ENCODE results near the gene SLF2.

The SLF2 gene

DNA sequence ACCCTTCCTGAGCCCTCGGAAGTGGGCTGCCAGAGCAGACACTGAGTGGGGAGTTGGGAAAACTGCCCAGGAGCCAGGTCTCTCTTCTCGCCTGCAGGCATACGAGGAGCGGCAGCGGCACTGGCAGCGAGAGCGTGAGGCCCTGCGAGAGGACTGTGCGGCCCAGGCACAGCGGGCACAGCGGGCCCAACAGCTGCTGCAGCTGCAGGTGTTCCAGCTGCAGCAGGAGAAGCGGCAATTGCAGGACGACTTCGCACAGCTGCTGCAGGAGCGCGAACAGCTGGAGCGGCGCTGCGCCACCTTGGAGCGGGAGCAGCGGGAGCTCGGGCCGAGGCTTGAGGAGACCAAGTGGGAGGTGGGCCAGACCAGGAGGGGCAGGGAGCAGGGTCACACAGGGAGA is 92.6 kb downstream of the SLF2 start:
- no peak overlapping the region for H3K4me3 Mint-ChIP-seq
- intact Hi-C loops (cut with micrococcal nuclease), result no loop called here
- H3K27ac Mint-ChIP-seq, result no peak overlapping the region
- H3K27me3 Mint-ChIP-seq, result peaks cover 7% of the 10 kb centered on the region
- peaks cover 19% of the 10 kb centered on the region for H3K4me1 Mint-ChIP-seq (ENCODE audit: low read depth)
- peaks cover 57% of the 10 kb centered on the region for H3K36me3 Mint-ChIP-seq (ENCODE audit: low read depth)
- H3K9me3 Mint-ChIP-seq, result no peaks in the 10 kb centered on the region

DNA sequence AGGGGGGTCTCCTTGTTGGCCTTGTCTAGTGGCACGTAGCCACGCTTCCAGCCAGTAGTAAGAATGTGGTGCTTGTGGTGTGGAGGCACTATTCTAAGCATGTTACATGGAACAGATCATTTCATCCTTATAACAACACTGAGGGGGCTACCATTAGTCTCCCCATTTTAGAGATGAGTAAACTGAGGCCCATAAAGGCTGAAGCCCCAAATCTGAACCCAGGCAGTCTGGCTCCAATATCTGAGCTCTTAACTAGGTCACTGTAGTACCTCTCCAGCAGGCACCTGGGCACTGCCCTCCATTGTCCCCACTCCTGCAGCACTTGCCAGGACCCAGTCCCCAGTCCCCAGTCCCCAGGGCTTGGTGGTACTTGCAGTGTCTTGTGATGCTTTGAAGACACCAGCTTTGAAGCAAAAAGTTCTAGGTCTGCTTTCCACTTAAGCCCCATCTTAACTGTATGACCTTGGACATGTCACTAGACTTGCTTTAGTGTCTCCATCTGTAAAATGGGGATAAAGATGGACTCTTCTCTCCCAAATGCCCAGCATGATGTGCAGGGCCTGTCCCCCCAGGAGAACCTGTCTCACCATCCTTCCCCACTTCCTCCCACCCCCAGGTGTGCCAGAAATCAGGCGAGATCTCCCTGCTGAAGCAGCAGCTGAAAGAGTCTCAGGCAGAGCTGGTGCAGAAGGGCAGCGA is 93.3 kb downstream of the SLF2 start:
- Mint-ChIP-seq H3K36me3 (ENCODE audit: low read depth) (peaks cover 50% of the 10 kb centered on the region), H3K4me1 (ENCODE audit: low read depth) (peaks cover 12% of the 10 kb centered on the region), H3K27me3 (peaks cover 1% of the 10 kb centered on the region), H3K9me3 (no peaks in the 10 kb centered on the region), H3K4me3 (no peak overlapping the region), H3K27ac (no peak overlapping the region)
- intact Hi-C loops (cut with micrococcal nuclease), result no loop called here

DNA sequence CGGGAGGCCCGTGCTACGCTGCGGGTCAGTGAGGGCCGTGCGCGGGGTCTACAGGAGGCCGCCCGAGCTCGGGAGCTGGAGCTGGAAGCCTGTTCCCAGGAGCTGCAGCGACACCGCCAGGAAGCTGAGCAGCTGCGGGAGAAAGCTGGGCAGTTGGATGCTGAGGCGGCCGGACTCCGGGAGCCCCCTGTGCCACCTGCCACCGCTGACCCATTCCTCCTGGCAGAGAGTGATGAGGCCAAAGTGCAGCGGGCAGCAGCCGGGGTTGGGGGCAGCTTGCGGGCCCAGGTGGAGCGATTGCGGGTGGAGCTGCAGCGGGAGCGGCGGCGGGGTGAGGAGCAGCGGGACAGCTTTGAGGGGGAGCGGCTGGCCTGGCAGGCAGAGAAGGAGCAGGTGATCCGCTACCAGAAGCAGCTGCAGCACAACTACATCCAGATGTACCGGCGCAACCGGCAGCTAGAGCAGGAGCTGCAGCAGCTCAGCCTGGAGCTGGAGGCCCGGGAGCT is 93.9 kb downstream of the SLF2 start:
- peaks cover 47% of the 10 kb centered on the region for H3K36me3 Mint-ChIP-seq (ENCODE audit: low read depth)
- H3K9me3 Mint-ChIP-seq, result no peaks in the 10 kb centered on the region
- intact Hi-C loops (cut with micrococcal nuclease), result no loop called here
- H3K27me3 Mint-ChIP-seq, result no peaks in the 10 kb centered on the region
- no peak overlapping the region for H3K27ac Mint-ChIP-seq
- H3K4me3 Mint-ChIP-seq, result no peak overlapping the region
- peaks cover 6% of the 10 kb centered on the region for H3K4me1 Mint-ChIP-seq (ENCODE audit: low read depth)

DNA sequence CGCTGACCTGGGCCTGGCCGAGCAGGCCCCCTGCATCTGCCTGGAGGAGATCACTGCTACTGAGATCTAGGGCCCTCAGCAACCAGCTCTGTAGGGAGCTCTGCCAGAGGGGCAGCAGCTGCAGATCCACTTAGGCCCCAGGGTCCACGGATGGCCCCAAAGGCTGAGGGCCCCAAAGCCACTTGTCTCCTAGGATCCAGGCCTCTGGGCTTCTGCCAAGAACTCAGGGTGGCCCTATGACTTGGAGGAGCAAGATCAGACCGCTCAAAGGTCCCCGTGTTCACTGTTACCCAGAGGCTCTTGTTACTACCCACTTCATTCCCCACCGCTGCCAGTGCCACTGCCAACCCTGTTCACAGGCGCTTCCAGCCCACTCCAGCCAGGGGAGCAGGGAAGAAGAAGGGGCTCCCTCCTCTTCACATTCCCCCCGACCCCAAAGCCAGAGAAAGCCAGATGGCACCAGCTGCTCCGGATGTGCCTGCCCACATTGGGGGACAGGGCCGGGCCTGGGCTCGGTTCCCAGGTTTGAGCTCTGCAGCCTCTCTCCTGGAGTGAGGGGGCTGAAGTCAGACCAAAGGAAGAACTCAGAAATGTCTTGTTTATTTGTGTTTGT is 94.4 kb downstream of the SLF2 start:
- no peak overlapping the region for H3K27ac Mint-ChIP-seq
- intact Hi-C loops (cut with micrococcal nuclease), result no loop called here
- H3K27me3 Mint-ChIP-seq, result no peaks in the 10 kb centered on the region

DNA sequence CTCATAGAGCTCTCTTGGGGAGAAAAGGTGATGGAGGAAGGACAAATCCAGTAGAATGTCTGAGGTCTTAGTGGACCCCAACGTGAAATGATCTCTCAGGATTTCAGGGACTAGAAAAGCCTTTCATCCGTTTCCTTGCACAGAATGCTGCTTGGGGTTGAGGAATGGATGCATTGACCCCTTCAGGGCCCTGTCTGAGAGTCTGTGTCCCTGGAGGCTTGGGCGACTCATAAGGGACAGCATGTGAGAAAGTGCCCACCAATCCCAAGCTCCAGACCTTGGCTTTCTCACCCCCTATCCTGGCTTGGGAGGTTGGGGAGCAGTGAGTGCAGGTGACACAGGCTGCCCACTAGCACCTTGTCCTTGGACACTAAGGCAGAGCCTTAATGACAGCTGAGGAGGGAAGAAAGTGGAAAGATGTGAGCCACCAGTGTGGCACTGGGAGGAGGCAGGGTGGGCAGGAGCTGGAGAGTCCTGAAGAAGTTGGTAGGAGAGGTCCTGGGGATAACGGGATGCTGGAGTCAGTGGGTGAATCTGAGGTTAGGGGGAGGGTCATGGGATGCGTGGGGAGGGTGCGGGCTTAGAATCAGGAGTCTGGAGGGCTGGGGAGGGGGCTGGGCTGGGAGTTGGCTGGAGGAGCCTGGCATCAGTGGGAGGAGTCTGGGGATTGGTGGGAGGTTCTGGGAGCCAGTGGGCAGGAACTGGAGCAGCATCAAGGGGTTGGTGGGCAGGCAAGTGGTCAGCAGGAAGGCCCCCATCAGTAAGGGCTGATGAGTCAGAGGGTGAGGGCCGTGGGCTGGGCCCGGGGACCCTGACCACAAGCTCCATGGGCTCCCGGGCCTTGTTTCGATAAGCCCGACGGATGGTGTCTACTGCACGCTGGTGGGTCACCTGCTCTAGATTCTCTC is 95.4 kb downstream of the SLF2 start:
- intact Hi-C loops (cut with micrococcal nuclease), result no loop called here
- Mint-ChIP-seq H3K27ac (no peak overlapping the region), H3K36me3 (ENCODE audit: low read depth) (peaks cover 39% of the 10 kb centered on the region), H3K4me1 (ENCODE audit: low read depth) (peaks cover 11% of the 10 kb centered on the region), H3K27me3 (peaks cover 2% of the 10 kb centered on the region), H3K9me3 (no peaks in the 10 kb centered on the region), H3K4me3 (no peak overlapping the region)

More for the DNA sequence above, 94.4 kb downstream of the SLF2 start:
- no peak overlapping the region for H3K4me3 Mint-ChIP-seq
- peaks cover 2% of the 10 kb centered on the region for H3K4me1 Mint-ChIP-seq (ENCODE audit: low read depth)
- H3K36me3 Mint-ChIP-seq (ENCODE audit: low read depth), result peaks cover 47% of the 10 kb centered on the region
- H3K9me3 Mint-ChIP-seq, result no peaks in the 10 kb centered on the region

DNA sequence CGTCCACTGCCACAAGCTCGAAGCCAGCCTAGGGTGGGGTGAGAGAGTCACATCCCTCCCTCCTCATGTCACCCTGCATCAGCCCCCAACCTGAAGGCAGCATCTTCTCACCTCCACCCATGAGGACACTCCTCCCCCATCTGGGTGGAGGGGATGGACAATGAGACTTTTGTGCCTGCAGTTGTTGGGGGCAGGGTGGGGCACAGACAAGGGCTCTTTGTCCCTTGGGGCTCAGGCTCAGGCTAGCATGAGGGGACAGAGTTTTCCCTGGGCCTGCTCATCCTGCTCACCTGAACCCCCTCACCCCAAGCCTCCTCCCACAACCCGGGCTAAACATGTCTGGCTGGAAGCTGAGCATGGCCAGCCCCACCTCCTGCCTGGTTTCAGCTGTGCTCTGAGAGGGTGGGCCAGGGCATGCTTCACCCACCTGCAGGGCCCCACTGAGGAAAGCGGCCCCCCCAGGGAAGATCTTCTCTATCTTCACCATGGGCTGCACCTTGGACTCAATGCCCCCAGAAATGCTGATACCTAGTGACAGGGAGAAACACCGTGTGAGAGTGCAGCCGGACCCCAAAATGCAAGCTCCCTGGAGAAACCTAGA is 96.2 kb downstream of the SLF2 start:
- peaks cover 16% of the 10 kb centered on the region for H3K4me1 Mint-ChIP-seq (ENCODE audit: low read depth)
- H3K27me3 Mint-ChIP-seq, result peaks cover 5% of the 10 kb centered on the region
- peaks cover 32% of the 10 kb centered on the region for H3K36me3 Mint-ChIP-seq (ENCODE audit: low read depth)
- H3K4me3 Mint-ChIP-seq, result no peak overlapping the region
- intact Hi-C loops (cut with micrococcal nuclease), result no loop called here
- no peaks in the 10 kb centered on the region for H3K9me3 Mint-ChIP-seq
- H3K27ac Mint-ChIP-seq, result no peak overlapping the region

DNA sequence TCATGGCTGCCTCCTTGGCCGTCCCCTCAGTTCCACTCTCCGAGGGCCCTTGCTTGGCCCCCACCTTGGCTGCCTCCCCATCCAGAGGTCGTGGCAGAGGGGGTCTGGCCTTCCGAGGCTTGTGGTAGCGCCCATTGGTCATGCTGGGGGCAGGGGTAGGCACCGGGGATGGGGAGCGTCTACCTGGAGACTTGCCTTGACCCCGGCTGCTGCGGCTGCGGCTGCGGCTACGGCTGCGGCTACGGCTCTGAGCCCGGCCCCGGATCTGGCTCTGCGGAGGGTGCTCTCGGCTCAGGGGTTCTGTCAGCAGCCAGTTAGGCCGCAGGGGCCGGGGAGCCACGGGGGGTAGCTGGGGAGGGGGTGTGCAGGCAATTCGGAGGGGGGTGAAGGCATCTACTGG is 97.6 kb downstream of the SLF2 start:
- peak overlapping the region; percentile 7 for H3K27ac Mint-ChIP-seq
- H3K36me3 Mint-ChIP-seq (ENCODE audit: low read depth), result peaks cover 22% of the 10 kb centered on the region
- no peaks in the 10 kb centered on the region for H3K9me3 Mint-ChIP-seq
- no peak overlapping the region for H3K4me3 Mint-ChIP-seq
- H3K27me3 Mint-ChIP-seq, result peaks cover 13% of the 10 kb centered on the region
- peaks cover 29% of the 10 kb centered on the region for H3K4me1 Mint-ChIP-seq (ENCODE audit: low read depth)
- intact Hi-C loops (cut with micrococcal nuclease), result loop anchor here (10.0 kb wide), 1 partner anchor 46 kb away; the partner anchor contains the start of gene SEMA4G

DNA sequence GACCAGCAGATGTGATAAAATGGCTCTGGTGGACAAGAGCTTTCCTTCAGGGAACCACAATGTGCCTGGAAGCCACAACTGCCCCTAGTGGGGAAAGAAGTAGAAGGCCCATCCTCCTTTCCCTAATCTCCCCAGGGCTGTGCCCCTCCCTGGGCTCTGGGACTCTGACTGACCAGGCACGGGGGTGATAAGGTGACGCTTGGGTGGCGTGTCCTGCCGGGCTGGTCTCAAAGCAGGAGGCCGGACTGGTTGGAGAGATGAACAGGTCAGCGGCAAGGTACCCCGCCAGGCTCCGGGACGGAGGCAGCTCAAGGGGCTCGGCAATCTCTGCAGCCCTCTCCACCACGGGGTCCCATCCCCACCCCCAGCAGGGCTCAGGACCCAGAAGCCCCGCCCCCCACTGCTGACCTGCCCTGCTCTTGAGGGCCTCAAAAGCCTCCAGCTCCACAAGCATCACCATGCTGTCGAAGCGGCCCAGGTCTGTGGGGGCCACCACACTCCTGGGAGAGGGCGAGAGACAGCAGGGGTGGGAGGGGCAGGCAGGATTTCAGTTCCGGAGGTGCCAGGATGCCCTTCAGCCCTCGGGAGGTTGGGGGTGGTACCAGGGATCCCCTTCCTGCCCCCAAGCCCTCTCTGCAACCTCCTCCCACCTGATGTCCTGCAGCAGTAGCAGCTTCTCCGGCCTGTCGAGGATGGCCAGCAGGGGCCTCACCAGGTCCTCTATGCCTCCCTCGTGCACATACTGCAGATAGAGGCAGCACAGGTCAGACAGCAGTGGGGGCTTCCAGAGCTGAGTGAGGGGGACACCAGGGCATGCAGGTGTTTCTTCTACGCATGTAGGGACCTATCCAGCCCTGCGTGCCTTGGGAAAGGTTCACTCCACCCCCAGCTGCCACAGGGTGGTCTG is 99.0 kb downstream of the SLF2 start:
- no peak overlapping the region for H3K27ac Mint-ChIP-seq

DNA sequence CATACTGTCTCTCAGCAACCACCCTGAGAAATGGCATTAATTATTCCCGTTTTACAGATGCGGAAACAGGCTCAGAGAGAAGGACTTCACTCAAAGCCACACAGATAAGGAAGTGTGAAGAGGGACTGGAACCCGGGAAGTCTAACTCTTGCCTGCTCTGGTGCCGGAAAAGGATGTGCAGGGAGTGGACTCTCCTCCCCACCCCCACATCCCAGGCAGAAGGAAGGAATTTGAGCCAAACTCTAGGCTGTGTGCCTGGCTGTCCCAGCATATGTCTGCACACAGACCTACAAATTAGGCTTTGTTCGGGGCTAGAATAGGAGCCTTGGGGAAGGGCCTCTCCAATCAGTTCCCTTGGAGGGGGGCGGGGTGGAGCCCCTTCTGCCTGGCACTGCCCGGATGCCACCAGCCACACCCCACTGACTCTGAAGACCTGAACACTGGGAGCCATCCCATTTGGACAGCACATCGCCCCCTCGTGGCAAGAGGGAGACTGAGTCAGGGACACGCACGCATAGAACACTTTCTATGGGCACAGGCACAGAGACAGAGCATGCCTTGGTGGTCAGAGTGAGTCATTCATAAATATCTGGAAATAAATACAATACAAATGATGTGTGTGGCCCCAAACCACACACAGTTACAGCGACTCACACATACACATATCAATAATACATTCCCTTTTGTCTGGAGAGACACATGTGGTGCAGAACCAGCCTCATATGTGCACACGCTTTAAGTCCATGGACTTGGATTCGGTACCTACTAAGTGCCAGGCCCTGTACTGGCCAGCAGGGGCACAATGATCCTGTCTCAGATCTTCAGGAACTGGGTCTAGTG is 100.0 kb downstream of the SLF2 start:
- H3K9me3 Mint-ChIP-seq, result no peaks in the 10 kb centered on the region
- intact Hi-C loops (cut with micrococcal nuclease), result loop anchor here (10.0 kb wide), 1 partner anchor 48 kb away; the partner anchor contains the start of gene SEMA4G
- no peak overlapping the region for H3K4me3 Mint-ChIP-seq
- H3K27me3 Mint-ChIP-seq, result peaks cover 32% of the 10 kb centered on the region
- H3K4me1 Mint-ChIP-seq (ENCODE audit: low read depth), result peaks cover 36% of the 10 kb centered on the region
- peak overlapping the region; percentile 53 for H3K27ac Mint-ChIP-seq
- no peaks in the 10 kb centered on the region for H3K36me3 Mint-ChIP-seq (ENCODE audit: low read depth)

More for the DNA sequence above, 99.0 kb downstream of the SLF2 start:
- Mint-ChIP-seq H3K4me3 (no peak overlapping the region), H3K9me3 (no peaks in the 10 kb centered on the region), H3K4me1 (ENCODE audit: low read depth) (peaks cover 32% of the 10 kb centered on the region), H3K27me3 (peaks cover 23% of the 10 kb centered on the region), H3K36me3 (ENCODE audit: low read depth) (peaks cover 8% of the 10 kb centered on the region)
- intact Hi-C loops (cut with micrococcal nuclease), result loop anchor here (10.0 kb wide), 1 partner anchor 47 kb away; the partner anchor contains the start of gene SEMA4G

DNA sequence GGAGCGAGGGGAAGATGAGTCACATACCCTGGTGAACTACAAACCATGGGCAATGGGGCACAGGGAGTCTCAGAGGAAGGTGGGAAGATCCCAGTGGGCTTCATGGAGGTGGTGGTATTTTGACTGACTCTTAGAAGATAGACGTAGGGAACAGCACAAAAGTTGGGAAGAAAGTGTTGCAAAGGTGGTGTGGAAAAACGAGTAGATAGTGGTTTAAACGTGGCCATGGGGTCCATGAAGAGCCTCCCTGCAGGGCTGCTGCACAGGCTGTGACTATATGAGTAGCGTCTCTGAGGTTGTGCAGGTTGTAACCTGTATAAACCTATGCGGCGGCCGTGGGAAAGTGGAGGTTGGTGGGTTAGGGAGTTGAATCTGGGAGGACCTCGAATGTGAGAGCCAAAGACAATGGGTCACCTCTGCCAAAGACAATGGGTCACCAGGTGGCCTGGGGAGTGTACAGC is 100.6 kb downstream of the SLF2 start:
- Mint-ChIP-seq H3K9me3 (no peaks in the 10 kb centered on the region), H3K36me3 (ENCODE audit: low read depth) (no peaks in the 10 kb centered on the region), H3K4me3 (no peak overlapping the region), H3K27me3 (peaks cover 37% of the 10 kb centered on the region), H3K4me1 (ENCODE audit: low read depth) (peaks cover 43% of the 10 kb centered on the region), H3K27ac (peak overlapping the region; percentile 53)
- intact Hi-C loops (cut with micrococcal nuclease), result loop anchor here (10.0 kb wide), 1 partner anchor 49 kb away; the partner anchor contains the start of gene SEMA4G

DNA sequence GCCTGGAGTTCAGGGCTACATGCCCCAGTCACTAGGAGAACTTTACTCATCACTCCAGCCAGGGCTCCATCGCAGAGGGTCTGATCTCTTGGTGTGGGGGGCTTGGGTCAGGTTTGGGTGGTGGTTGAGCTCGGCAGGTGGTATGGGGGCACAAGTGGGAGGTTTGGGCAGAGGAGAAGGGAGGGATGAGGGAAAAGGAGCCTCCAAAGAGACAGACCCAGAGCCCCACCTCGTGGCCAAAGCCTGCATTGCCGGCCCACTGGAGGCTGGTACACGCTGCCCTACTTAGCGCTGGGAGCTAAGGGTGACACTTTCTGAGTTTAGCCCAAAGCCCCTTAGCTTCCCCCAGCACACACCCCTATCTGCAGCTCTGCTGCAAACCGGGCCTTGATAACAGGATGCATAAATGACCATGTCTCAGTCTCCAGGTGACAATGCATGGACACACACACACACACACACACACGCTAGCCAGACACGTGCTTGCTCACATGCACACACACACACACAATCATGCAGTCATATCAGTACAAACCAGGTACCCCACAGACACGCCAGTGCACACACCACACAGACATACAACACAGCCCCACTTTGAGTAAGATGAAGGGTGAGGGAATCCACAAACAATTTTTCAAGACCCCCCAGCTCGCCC is 101.6 kb downstream of the SLF2 start:
- Mint-ChIP-seq H3K36me3 (ENCODE audit: low read depth) (no peaks in the 10 kb centered on the region), H3K4me1 (ENCODE audit: low read depth) (peaks cover 52% of the 10 kb centered on the region), H3K27me3 (peaks cover 38% of the 10 kb centered on the region), H3K27ac (no peak overlapping the region), H3K4me3 (no peak overlapping the region), H3K9me3 (no peaks in the 10 kb centered on the region)
- intact Hi-C loops (cut with micrococcal nuclease), result loop anchor here (1.0 to 10.0 kb wide), 2 partner anchors 15 to 50 kb away; partner anchors contain the start of genes LZTS2 and SEMA4G
